Measurements from ENCODE around the gene ENTPD8.
A peak's percentile ranks its signal among the peaks of the same experiment; 100 is the strongest.

DNA sequence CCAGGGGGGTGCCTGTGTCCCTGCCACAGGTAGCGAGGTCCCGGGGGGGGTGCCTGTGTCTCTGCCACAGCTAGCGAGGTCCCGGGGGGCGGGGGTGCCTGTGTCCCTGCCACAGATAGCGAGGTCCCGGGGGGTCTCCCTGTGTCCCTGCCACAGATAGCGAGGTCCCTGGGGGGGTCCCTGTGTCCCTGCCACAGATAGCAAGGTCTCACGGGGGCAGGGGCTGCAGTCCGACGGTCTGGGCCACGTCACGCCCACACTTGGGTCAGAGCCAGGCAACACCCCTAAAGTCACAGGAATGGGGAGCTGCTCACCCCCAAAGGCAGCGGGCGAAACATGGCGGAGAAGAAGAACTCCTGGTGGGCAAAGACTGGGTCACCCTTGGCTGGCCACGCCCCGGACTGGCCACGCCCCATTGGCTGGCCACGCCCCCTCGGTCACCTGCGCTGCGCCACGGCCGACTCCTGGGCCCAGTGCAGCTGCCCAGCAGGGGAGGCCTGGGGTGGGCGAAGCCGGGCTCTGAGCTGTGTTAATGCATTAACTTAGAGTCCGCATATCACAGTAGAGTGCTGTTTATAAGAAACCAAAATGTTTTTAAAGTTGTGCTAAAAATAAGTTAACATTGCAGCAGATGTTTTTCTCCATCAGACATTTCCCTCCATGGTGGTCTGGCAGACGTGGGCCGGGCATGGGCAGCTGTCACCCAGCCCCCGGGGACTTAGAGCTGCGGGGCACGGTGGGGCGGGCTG lies 11.0 kb downstream of the ENTPD8 start:
- TF ChIP-seq POLR2A (IDR thresholded peaks at IDR 0.05), result peak in 1 of 2 donors; percentile 34
- TF ChIP-seq, protein P1, sequence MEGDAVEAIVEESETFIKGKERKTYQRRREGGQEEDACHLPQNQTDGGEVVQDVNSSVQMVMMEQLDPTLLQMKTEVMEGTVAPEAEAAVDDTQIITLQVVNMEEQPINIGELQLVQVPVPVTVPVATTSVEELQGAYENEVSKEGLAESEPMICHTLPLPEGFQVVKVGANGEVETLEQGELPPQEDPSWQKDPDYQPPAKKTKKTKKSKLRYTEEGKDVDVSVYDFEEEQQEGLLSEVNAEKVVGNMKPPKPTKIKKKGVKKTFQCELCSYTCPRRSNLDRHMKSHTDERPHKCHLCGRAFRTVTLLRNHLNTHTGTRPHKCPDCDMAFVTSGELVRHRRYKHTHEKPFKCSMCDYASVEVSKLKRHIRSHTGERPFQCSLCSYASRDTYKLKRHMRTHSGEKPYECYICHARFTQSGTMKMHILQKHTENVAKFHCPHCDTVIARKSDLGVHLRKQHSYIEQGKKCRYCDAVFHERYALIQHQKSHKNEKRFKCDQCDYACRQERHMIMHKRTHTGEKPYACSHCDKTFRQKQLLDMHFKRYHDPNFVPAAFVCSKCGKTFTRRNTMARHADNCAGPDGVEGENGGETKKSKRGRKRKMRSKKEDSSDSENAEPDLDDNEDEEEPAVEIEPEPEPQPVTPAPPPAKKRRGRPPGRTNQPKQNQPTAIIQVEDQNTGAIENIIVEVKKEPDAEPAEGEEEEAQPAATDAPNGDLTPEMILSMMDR (IDR thresholded peaks at IDR 0.05), result no peak

Data from uterus (tissue), 2 donors.